Transverse colon (tissue), 3 donors: ENCODE data around the gene SPTBN4.
"Not testable (repeated sequence)": the region's sequence is repeated elsewhere in the genome, so short reads cannot be mapped to it uniquely, and the experiment has no call there.

Experiments used
- CTCF ChIP-seq, 5 experiments: fragments of 200-600 bp in 3 of 5; fragments of 450-650 bp in 2 of 5; sonication (generic) in 3 of 5; IDR thresholded peaks; 1 replicate in 2 of 5; 2 replicates in 3 of 5; pipeline ENCODE4 v1.5.1; 2016 to 2017; ENCODE audit warnings: antibody characterized with exemption in 5 of 5, inconsistent platforms in 3 of 5, mild to moderate bottlenecking in 2 of 5, moderate library complexity in 1 of 5
- POLR2A ChIP-seq: fragments of 450-650 bp; IDR thresholded peaks from one replicate; pipeline ENCODE4 v1.6.1; 2016; ENCODE audit warnings: antibody characterized with exemption, mild to moderate bottlenecking, moderate library complexity

DNA sequence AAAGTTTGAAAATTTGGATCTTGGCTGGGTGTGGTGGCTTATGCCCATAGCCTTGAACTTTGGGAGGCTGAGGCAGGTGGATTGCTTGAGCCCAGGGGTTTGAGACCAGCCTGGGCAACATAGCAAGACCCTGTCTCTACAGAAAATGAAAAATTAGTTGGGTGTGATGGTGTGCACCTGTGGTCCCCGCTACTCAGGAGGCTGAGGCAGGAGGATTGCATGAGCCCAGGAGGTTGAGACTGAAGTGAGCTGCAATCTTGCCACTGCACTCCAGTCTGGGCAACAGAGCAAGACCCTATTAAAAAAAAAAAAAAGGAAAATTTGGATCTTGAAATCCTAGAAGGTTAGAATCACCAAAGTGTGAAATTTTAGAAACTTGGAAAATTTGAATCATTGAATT lies 97.7 kb downstream of the SPTBN4 start:
- not testable (repeated sequence) for TF ChIP-seq CTCF (IDR thresholded peaks at IDR 0.05); POLR2A
